Eye (tissue), 1 donor: Measurements from ENCODE around the gene MSH3.
"Not testable (repeated sequence)": the region's sequence is repeated elsewhere in the genome, so short reads cannot be mapped to it uniquely, and the experiment has no call there.

Experiments used
- DNase-seq: peaks from one replicate; pipeline ENCODE4 v3.0.0-alpha.2; 2015

The MSH3 gene

GRCh38 chr5:80759866-80760577, 105.6 kb downstream of the MSH3 start:
- DNase-seq = no peak

- no peak for DNase-seq
These were observed 106.2 kb downstream of the MSH3 start for GRCh38 chr5:80760680-80761079.

- no peak for DNase-seq
These were observed 106.7 kb downstream of the MSH3 start for GRCh38 chr5:80761176-80761575.

GRCh38 chr5:80761966-80762365, 107.5 kb downstream of the MSH3 start:
- no peak for DNase-seq

- no peak for DNase-seq
These were observed 108.1 kb downstream of the MSH3 start for GRCh38 chr5:80762573-80762972.

- no peak for DNase-seq
These were observed 108.8 kb downstream of the MSH3 start for GRCh38 chr5:80763211-80763610.

- DNase-seq = no peak
These were observed 109.6 kb downstream of the MSH3 start for GRCh38 chr5:80763873-80764647.

GRCh38 chr5:80764786-80765185, 110.3 kb downstream of the MSH3 start:
- DNase-seq = no peak

GRCh38 chr5:80777347-80778287, 123.2 kb downstream of the MSH3 start:
- DNase-seq = no peak

GRCh38 chr5:80780024-80780423, 125.6 kb downstream of the MSH3 start:
- no peak for DNase-seq

- no peak for DNase-seq
These were observed 126.4 kb downstream of the MSH3 start for GRCh38 chr5:80780761-80781285.

- DNase-seq = no peak
These were observed 126.9 kb downstream of the MSH3 start for GRCh38 chr5:80781356-80781755.

GRCh38 chr5:80782626-80783025, 128.2 kb downstream of the MSH3 start:
- no peak for DNase-seq

- not testable (repeated sequence) for DNase-seq
These were observed 129.3 kb downstream of the MSH3 start for GRCh38 chr5:80783751-80784150.

GRCh38 chr5:80784451-80784850, 130.0 kb downstream of the MSH3 start:
- DNase-seq = no peak

GRCh38 chr5:80789319-80790016, 135.0 kb downstream of the MSH3 start:
- not testable (repeated sequence) for DNase-seq

- DNase-seq = no peak
These were observed 136.2 kb downstream of the MSH3 start for GRCh38 chr5:80790698-80791097.

- DNase-seq = no peak
These were observed 138.9 kb downstream of the MSH3 start for GRCh38 chr5:80793354-80793753.

GRCh38 chr5:80796846-80797245, 142.4 kb downstream of the MSH3 start:
- DNase-seq = no peak

- DNase-seq = no peak
These were observed 143.1 kb downstream of the MSH3 start for GRCh38 chr5:80797428-80798024.

GRCh38 chr5:80798166-80798565, 143.7 kb downstream of the MSH3 start:
- no peak for DNase-seq

GRCh38 chr5:80798633-80799032, 144.2 kb downstream of the MSH3 start:
- no peak for DNase-seq
